GM12801 (cell line): ENCODE results near the gene CELF4.

Experiments used
- CTCF ChIP-seq: IDR thresholded peaks from one replicate; pipeline ENCODE4 v1.5.1; 2011; ENCODE audit warnings: control low read depth; ENCODE audit not compliant: insufficient read length; ENCODE audit errors: extremely low read depth

Gene CELF4

GRCh38 chr18:37275237-37275741 is 290.3 kb downstream of the CELF4 start:
- TF ChIP-seq CTCF: no peak

- no peak for TF ChIP-seq CTCF
Measured at GRCh38 chr18:37274309-37275236, 291.0 kb downstream of the CELF4 start.

DNA sequence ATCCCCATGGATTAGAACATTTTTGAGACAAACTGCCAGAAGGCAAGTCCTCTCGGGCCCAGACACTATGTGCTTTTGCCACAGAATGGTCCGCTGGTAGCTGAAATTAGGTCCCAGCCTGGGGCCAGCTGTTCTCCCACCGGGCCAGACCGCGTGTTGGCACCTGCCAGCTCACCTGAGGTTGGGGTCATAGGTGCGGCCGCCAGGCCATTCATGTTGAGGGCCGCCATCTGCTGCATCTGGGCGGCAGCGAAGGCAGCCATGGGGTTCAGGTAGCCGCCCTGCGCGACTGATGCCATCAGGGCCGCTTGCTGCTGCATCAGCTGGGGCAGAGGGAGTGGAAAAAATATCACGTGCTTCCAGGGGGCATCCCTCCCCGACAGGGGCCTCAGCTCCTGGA is 292.8 kb downstream of the CELF4 start:
- no peak for TF ChIP-seq CTCF

GRCh38 chr18:37272226-37272625 is 293.4 kb downstream of the CELF4 start:
- TF ChIP-seq CTCF: no peak

DNA sequence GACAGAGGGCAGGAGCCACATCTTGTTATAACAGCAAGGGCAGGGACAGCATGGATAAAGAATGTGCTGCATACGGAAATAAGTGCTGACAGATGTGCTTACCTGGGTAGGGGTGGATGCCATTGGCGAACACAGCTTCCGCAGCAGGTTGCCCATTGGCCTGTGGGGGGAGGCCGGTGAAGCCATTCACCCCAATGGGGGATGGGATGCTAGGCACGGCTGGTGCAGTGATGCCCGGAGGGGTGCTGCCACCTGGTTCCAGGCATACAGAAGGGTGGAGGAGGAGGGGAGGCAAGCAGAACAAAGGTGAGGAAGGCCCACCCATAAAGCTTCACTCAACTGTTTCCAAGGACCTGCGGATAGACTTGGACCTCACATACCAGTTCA is 294.9 kb downstream of the CELF4 start:
- TF ChIP-seq CTCF: no peak

GRCh38 chr18:37270038-37270665 is 295.4 kb downstream of the CELF4 start:
- TF ChIP-seq CTCF: no peak

DNA sequence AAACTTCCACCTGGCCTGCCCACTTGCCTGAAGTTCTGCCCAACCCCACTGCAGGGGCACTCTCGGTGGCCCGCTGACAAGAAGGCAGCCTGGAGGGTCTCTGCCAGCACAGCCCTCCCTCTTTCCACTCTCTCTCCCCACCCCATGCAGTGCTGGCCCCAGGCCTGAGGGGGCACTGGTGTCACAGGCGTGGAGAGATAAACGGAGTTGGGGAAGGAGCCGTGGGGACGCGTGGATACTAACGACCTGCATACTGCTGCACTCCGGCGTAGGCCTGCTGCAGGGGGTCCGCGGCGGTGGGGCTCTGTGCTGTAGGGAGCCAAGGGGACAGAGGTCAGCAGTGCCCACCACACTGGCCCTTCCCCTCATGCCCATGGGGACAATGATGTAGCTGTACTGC is 299.3 kb downstream of the CELF4 start:
- no peak for TF ChIP-seq CTCF
